Testis (tissue), 2 donors: ENCODE results near the gene GTPBP1.

Experiments used
- CTCF ChIP-seq, 3 experiments: fragments of 450-650 bp in 2 of 3; fragments of 200-600 bp in 1 of 3; sonication (generic) in 1 of 3; IDR thresholded peaks; one replicate each; pipeline ENCODE4 v1.5.1; 2016 to 2019; ENCODE audit warnings: antibody characterized with exemption in 3 of 3, mild to moderate bottlenecking in 2 of 3, moderate library complexity in 1 of 3
- POLR2A ChIP-seq: fragments of 450-650 bp; IDR thresholded peaks from one replicate; pipeline ENCODE4 v1.6.1; 2017; ENCODE audit warnings: antibody characterized with exemption, mild to moderate bottlenecking, moderate library complexity

- TF ChIP-seq CTCF (IDR thresholded peaks at IDR 0.05) (no peak), POLR2A (no peak)
These were observed 13.5 kb downstream of the GTPBP1 start for GRCh38 chr22:38719196-38719595.
